ENCODE results near the gene SPPL3. TPM values are rescaled to one million over a fixed set of nuclear protein-coding genes. Genes with fewer than 3 reads are reported as not detected.

SPPL3 gene
- total RNA-seq, 6 experiments from 2014 or later, result 35.3 to 59.1 (median 47.1) TPM

GRCh38 chr12:120890963-120891362 is 13.2 kb downstream of the SPPL3 start:
- no peak overlapping the region for H3K27ac Mint-ChIP-seq
- H3K27me3 Mint-ChIP-seq (ENCODE audit: insufficient read depth), result no peaks in the 10 kb centered on the region
- no peak overlapping the region for H3K4me3 Mint-ChIP-seq
- H3K36me3 Mint-ChIP-seq (ENCODE audit: low read depth), result peaks cover 12% of the 10 kb centered on the region
- H3K4me1 Mint-ChIP-seq (ENCODE audit: low read depth), result peaks cover 15% of the 10 kb centered on the region
- no peak for TF ChIP-seq CTCF (IDR thresholded peaks at IDR 0.05)
- no peaks in the 10 kb centered on the region for H3K9me3 Mint-ChIP-seq
- DNase-seq, result no peak

GRCh38 chr12:120887253-120888043 is 16.7 kb downstream of the SPPL3 start:
- H3K27me3 Mint-ChIP-seq (ENCODE audit: insufficient read depth), result no peaks in the 10 kb centered on the region
- H3K4me1 Mint-ChIP-seq (ENCODE audit: low read depth), result peaks cover 17% of the 10 kb centered on the region
- H3K4me3 Mint-ChIP-seq, result no peak overlapping the region
- no peak overlapping the region; the same call in 1 of the 2 replicates for H3K27ac Mint-ChIP-seq
- no peak for DNase-seq
- H3K36me3 Mint-ChIP-seq (ENCODE audit: low read depth), result peaks cover 7% of the 10 kb centered on the region; the same call in 1 of the 2 replicates
- H3K9me3 Mint-ChIP-seq, result no peaks in the 10 kb centered on the region
- TF ChIP-seq CTCF (IDR thresholded peaks at IDR 0.05), result no peak

- Mint-ChIP-seq H3K36me3 (ENCODE audit: low read depth) (peaks cover 3% of the 10 kb centered on the region; the same call in 1 of the 2 replicates), H3K27me3 (ENCODE audit: insufficient read depth) (no peaks in the 10 kb centered on the region)
These were observed 17.7 kb downstream of the SPPL3 start for GRCh38 chr12:120886199-120887018.

GRCh38 chr12:120885521-120885920 is 18.6 kb downstream of the SPPL3 start:
- Mint-ChIP-seq H3K27me3 (ENCODE audit: insufficient read depth) (no peaks in the 10 kb centered on the region), H3K36me3 (ENCODE audit: low read depth) (peaks cover 3% of the 10 kb centered on the region; the same call in 1 of the 2 replicates), H3K4me3 (no peak overlapping the region), H3K27ac (no peak overlapping the region), H3K9me3 (no peaks in the 10 kb centered on the region), H3K4me1 (ENCODE audit: low read depth) (peaks cover 10% of the 10 kb centered on the region)
- no peak for TF ChIP-seq CTCF (IDR thresholded peaks at IDR 0.05)
- no peak for DNase-seq

More at GRCh38 chr12:120886199-120887018, 17.7 kb downstream of the SPPL3 start:
- TF ChIP-seq CTCF (IDR thresholded peaks at IDR 0.05), result no peak
- Mint-ChIP-seq H3K27ac (no peak overlapping the region), H3K4me3 (no peak overlapping the region), H3K9me3 (no peaks in the 10 kb centered on the region), H3K4me1 (ENCODE audit: low read depth) (peaks cover 17% of the 10 kb centered on the region)
- DNase-seq, result no peak

GRCh38 chr12:120884644-120885043 is 19.5 kb downstream of the SPPL3 start:
- Mint-ChIP-seq H3K27ac (no peak overlapping the region), H3K27me3 (ENCODE audit: insufficient read depth) (no peaks in the 10 kb centered on the region), H3K36me3 (ENCODE audit: low read depth) (peaks cover 3% of the 10 kb centered on the region; the same call in 1 of the 2 replicates), H3K4me3 (no peak overlapping the region), H3K9me3 (no peaks in the 10 kb centered on the region), H3K4me1 (ENCODE audit: low read depth) (peaks cover 10% of the 10 kb centered on the region)
- no peak for TF ChIP-seq CTCF (IDR thresholded peaks at IDR 0.05)
- no peak for DNase-seq
